Activated CD4-positive, alpha-beta memory T cell treated with anti-CD3 and anti-CD28 coated beads, Interleukin-2, amount 10 ng/mL, durations not matched to agents 7 days and 5 days (primary cell): Measurements from ENCODE around the gene TTC28. TPM values are rescaled to one million over a fixed set of nuclear protein-coding genes. Genes with fewer than 3 reads are reported as not detected.

Source experiments
- CTCF ChIA-PET: fragments of 350-600 bp; sonication (Branson Sonifier 250); formaldehyde crosslinking; loops from one replicate; lab custom pipeline; 2021; ENCODE audit warnings: antibody characterized with exemption, inconsistent platforms; lab: Charles Lee
- POLR2A ChIA-PET: fragments of 350-600 bp; sonication (Branson Sonifier 250); formaldehyde crosslinking; loops from one replicate; lab custom pipeline; 2021; ENCODE audit warnings: antibody characterized with exemption; lab: Charles Lee
- DNase-seq: peaks from one replicate; pipeline ENCODE4 v3.0.0-alpha.2; 2020
- H3K27ac Mint-ChIP-seq: one replicate; pipeline ENCODE4 v1.8.0; 2021; ENCODE audit warnings: mild to moderate bottlenecking, mixed read lengths
- H3K27me3 Mint-ChIP-seq: one replicate; pipeline ENCODE4 v1.8.0; 2021; ENCODE audit warnings: mixed read lengths
- H3K36me3 Mint-ChIP-seq: one replicate; pipeline ENCODE4 v1.8.0; 2021; ENCODE audit warnings: low read depth, mixed read lengths
- H3K4me1 Mint-ChIP-seq: one replicate; pipeline ENCODE4 v1.8.0; 2021; ENCODE audit warnings: mixed read lengths
- H3K4me3 Mint-ChIP-seq: one replicate; pipeline ENCODE4 v1.8.0; 2021; ENCODE audit warnings: mild to moderate bottlenecking, mixed read lengths
- H3K9me3 Mint-ChIP-seq: one replicate; pipeline ENCODE4 v1.8.0; 2021; ENCODE audit warnings: mixed read lengths
- total RNA-seq, 2 experiments: library from RNA; stranded (reverse); gene quantifications; one replicate each; pipeline ENCODE4 v1.2.3, GENCODE V29; 2021

TTC28 gene
- total RNA-seq, 2 experiments from 2014 or later: 0.93 to 1.4 TPM

DNA sequence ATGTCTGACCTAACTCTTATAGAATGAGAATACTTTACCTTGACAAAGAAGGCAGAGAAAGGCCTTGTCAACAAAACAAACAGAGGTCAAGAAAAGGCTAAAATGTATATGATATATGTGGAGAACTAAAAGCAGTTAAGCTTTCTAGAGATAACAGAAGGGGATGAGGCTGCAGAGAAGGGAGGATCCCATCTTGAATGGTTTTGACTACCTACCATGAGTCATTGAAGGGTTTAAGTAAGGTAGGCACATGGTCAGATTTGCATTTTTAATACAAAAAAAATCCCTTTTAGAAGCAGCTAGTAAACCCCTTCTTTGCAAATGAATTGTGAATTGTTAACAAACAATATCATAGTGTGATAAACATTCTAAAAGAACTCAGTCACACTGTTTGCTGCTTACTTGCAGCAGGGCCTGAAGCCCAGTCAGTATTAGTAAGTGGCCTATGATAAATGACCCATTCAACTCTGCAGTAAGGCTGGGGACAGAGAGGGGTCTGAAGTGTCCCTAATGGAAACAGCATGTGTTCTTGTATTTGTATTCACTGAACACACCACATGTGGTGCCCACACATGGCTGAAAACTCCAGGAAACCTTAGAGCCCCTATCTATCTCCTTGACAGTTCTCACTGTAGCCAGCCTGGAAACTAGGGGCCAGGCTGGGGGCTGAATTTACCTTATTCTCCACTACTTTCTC lies 431.8 kb downstream of the TTC28 start:
- CTCF ChIA-PET: no interaction called here
- POLR2A ChIA-PET: no interaction called here
- DNase-seq: no peak
- Mint-ChIP-seq H3K36me3 (no peaks in the 10 kb centered on the region), H3K27ac (no peak overlapping the region), H3K4me3 (no peak overlapping the region), H3K4me1 (no peaks in the 10 kb centered on the region), H3K9me3 (no peaks in the 10 kb centered on the region), H3K27me3 (peaks cover 12% of the 10 kb centered on the region)

DNA sequence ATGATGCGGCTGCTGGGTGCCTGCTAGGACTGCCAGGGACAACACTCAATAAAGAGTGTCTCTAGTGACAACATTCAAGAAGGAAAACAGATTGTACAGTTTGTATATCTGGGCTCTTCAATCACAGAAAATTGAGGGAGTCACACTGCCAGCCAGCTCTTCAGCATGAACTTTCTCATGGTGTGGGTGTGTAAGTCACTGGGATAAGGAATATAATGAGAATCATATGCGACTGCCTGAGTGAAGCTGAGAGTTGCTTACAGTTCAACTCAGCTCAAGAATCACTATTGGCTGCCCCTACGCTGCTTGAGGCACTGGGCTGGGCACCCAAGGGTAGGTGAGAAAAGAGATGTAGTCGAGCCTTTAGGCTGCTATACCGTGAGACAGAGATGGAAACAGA lies 432.5 kb downstream of the TTC28 start:
- ChIA-PET CTCF (no interaction called here), POLR2A (interaction anchor here (0.7 kb wide), 1 partner anchor 25 kb away, joined by 3 read pairs; no protein-coding TSS in a partner anchor)
- Mint-ChIP-seq H3K9me3 (no peaks in the 10 kb centered on the region), H3K4me1 (no peaks in the 10 kb centered on the region), H3K27me3 (peaks cover 12% of the 10 kb centered on the region), H3K36me3 (no peaks in the 10 kb centered on the region), H3K4me3 (no peak overlapping the region), H3K27ac (no peak overlapping the region)
- no peak for DNase-seq

DNA sequence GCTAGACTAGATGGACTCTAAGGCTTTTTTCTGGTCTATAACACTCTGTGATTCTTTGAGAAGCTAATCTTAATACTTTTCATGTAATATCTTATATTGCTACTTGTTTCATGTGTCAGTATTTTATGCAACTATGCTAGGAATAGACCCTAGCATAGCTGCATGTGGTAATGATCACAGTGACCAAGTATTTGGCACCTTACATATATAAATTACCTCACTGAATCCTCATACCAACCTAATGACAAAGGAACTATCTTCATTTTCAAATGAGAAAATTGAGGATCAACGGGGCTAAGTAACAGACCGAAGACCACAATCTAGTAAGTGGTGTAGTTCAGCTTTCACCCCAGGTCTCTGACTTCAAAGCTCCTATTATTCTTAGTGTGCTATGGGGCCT lies 433.2 kb downstream of the TTC28 start:
- no peak for DNase-seq
- Mint-ChIP-seq H3K27ac (no peak overlapping the region), H3K4me3 (no peak overlapping the region), H3K36me3 (no peaks in the 10 kb centered on the region), H3K27me3 (peaks cover 12% of the 10 kb centered on the region), H3K9me3 (no peaks in the 10 kb centered on the region), H3K4me1 (no peaks in the 10 kb centered on the region)
- POLR2A ChIA-PET: no interaction called here
- CTCF ChIA-PET: no interaction called here

DNA sequence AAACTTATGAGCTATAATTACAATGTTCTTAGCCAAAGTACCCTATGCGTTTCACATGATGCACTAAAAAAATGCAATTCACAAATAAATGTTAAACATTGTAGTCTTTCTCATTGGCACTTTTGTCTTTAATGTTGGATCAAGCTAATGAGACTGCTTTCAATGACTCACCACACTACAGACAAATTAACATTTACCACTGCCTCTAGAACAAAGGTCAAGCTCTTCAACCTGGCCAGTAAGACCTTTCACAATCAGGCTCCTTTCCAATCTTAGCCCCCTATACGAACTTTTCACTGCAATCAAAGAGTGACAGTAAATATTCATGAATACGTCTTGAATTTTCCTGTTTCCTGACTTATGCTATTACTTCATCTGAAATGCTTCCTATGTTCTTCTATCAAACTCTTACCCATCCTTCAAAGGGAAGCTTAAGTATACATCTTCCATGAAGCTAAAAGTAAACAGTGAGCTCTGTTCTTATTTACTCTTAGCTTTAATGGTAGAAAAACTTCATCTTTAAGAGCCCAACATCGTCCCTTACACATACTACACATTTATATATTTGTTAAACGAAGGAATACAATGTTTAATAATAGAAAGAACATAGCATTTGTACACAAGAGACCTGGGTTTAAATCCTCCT lies 433.9 kb downstream of the TTC28 start:
- H3K4me1 Mint-ChIP-seq: no peaks in the 10 kb centered on the region
- no peak for DNase-seq
- H3K27ac Mint-ChIP-seq: no peak overlapping the region
- H3K9me3 Mint-ChIP-seq: no peaks in the 10 kb centered on the region
- POLR2A ChIA-PET: no interaction called here
- H3K4me3 Mint-ChIP-seq: no peak overlapping the region
- CTCF ChIA-PET: no interaction called here
- H3K36me3 Mint-ChIP-seq: no peaks in the 10 kb centered on the region
- H3K27me3 Mint-ChIP-seq: peaks cover 11% of the 10 kb centered on the region

DNA sequence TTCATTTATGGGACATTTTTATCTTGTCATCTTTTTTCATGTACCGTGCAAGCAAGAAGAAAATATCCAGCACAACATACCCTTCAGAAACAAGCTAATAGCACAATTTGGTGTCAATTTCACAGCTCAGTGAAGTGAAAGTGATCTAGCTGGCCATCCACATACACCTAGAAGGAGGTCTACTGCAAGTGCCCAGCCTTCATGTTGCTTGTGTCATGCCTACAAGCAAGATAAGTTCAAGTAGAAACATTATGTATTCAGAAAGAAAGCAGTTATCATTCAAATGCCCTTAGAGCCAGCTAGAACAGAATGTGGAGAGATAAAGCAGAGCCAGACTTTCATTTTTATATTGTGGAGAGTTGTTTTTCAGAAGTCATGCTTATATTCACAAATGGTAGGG lies 434.9 kb downstream of the TTC28 start:
- ChIA-PET CTCF (no interaction called here), POLR2A (no interaction called here)
- DNase-seq: no peak
- H3K4me3 Mint-ChIP-seq: no peak overlapping the region
- H3K9me3 Mint-ChIP-seq: no peaks in the 10 kb centered on the region
- H3K27me3 Mint-ChIP-seq: peaks cover 13% of the 10 kb centered on the region
- H3K27ac Mint-ChIP-seq: no peak overlapping the region
- H3K36me3 Mint-ChIP-seq: no peaks in the 10 kb centered on the region
- H3K4me1 Mint-ChIP-seq: no peaks in the 10 kb centered on the region

DNA sequence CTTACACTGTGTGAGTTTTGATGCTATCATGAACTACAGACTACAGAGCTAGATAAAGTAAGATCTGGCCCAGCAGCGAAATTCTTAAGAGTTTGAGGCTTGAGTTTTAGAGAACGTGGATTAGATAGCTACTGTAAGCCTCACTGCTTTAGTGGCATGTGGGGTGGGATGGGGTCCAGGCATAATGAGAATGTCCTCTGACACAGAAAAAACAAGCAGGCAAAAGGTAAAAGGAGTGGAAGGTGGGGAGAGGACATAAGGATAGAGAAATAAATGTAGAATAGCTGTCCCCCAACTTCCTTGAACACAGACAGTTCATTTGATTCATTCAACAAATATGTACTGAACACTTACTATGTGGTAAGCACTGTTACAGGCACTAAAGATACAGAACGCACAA lies 436.1 kb downstream of the TTC28 start:
- CTCF ChIA-PET: no interaction called here
- POLR2A ChIA-PET: no interaction called here
- H3K9me3 Mint-ChIP-seq: no peaks in the 10 kb centered on the region
- H3K4me1 Mint-ChIP-seq: no peaks in the 10 kb centered on the region
- DNase-seq: no peak
- no peak overlapping the region for H3K4me3 Mint-ChIP-seq
- no peak overlapping the region for H3K27ac Mint-ChIP-seq
- no peaks in the 10 kb centered on the region for H3K36me3 Mint-ChIP-seq
- H3K27me3 Mint-ChIP-seq: peaks cover 23% of the 10 kb centered on the region

DNA sequence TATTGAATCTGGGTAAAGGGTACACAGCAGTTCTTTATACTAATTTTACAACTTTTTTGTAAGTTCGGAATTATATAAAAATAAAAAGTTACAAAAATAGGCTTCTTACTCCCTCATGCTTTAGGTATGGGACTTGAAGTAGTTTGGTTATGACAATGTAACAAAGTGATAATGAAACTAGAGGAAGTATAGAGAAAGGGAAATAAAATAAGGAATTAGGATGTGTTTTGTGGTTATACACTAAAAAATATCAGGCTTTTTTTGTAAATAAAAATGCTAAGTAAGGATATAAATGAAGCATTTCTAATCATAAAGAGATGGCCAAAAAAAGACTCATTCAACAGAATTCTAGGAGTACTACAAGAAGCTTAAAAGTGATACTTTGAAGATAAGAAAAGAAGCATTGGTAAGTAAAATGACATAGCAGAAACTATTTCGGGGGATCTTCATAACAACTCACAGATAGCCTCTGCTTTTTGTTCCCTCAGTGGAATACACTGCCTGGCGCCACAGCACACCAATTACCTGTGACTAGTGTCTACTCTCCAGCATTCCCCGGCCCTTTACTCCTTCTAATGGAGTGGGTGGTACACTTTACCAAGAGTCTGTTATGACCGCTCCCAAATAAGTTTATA lies 437.9 kb downstream of the TTC28 start:
- peaks cover 29% of the 10 kb centered on the region for H3K27me3 Mint-ChIP-seq
- H3K9me3 Mint-ChIP-seq: no peaks in the 10 kb centered on the region
- H3K4me3 Mint-ChIP-seq: no peak overlapping the region
- H3K27ac Mint-ChIP-seq: no peak overlapping the region
- ChIA-PET CTCF (no interaction called here), POLR2A (no interaction called here)
- no peak for DNase-seq
- no peaks in the 10 kb centered on the region for H3K36me3 Mint-ChIP-seq
- H3K4me1 Mint-ChIP-seq: no peaks in the 10 kb centered on the region

DNA sequence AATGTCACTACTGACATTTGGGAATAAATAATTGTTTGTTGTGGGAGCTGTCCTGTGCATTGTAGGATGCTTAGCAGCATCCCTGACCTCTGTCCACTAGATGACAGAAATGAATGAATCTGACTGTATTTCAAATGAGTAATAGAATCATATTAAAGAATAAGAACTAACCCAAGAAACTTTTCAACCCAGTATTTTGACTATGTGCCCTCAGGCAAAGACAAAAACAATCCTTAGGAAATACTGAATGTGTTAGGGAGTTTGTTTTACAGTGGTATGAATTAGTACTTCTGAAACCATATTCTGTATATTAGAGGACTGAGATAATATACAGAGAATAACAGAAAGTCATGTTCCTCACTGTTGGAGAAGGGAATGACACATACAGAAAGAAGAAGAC lies 439.7 kb downstream of the TTC28 start:
- ChIA-PET CTCF (no interaction called here), POLR2A (no interaction called here)
- Mint-ChIP-seq H3K27me3 (peaks cover 30% of the 10 kb centered on the region), H3K36me3 (no peaks in the 10 kb centered on the region), H3K9me3 (no peaks in the 10 kb centered on the region), H3K27ac (no peak overlapping the region), H3K4me3 (no peak overlapping the region), H3K4me1 (no peaks in the 10 kb centered on the region)
- no peak for DNase-seq

DNA sequence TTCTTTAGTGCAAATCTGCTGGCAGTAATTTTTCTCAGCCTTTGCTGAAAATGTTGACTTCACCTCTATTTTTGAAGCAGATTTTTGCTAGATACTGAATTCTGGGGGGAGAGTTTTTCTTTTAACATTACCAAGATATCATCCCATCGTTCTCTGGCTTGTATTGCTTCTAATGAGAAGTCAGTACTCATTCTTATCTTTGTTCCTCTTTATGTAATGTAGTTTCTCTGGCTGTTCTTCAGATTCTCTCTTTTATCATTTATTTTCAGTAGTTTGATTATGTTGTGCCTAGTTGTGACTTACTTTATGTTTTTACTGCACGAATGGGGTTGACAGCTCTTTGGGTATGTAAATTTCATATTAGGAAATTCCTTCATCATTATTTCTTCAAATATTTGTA lies 441.9 kb downstream of the TTC28 start:
- Mint-ChIP-seq H3K36me3 (no peaks in the 10 kb centered on the region), H3K9me3 (no peaks in the 10 kb centered on the region), H3K27me3 (peaks cover 24% of the 10 kb centered on the region), H3K4me1 (no peaks in the 10 kb centered on the region), H3K27ac (no peak overlapping the region), H3K4me3 (no peak overlapping the region)
- DNase-seq: no peak
- ChIA-PET POLR2A (no interaction called here), CTCF (no interaction called here)

DNA sequence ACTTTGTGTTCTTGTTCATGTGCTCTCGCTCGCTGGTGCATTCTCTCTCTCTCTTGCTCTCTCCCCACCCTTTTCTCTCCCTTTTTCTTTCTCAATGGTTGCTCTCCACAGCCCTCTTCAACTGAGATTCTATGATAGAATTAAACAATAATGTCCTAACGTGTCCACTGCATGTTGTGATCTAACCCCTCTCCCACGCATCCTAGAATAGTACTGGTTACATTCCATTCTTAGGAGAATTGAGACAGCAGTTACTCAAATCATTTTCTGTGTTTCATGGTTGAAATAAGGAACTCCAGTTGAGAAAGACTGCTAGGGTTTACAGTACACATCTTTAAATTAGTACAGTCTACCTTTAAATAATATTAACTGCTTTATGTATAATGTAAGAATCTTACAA lies 442.5 kb downstream of the TTC28 start:
- H3K27me3 Mint-ChIP-seq: peaks cover 24% of the 10 kb centered on the region

DNA sequence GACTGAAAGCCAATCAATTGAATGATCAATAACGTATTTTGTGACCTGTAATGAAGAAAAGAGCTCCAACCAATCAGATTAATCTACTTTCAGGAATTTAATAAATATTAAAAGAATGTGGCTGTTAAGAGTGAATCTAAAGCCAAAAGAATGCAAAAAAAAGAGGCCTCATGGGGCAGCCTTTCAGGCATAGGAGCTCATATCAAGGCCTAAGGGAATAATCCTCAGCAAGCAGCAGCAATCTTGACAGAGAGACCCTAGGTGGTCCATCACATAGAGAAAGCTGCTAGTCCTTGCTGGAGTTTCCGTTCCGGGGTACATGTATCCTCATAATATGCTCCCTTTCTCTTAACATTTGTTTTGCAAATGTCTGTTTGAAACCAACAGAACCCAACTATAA lies 447.4 kb downstream of the TTC28 start:
- H3K27me3 Mint-ChIP-seq: peaks cover 12% of the 10 kb centered on the region
- no peaks in the 10 kb centered on the region for H3K36me3 Mint-ChIP-seq
- no peak for DNase-seq
- no peak overlapping the region for H3K4me3 Mint-ChIP-seq
- POLR2A ChIA-PET: no interaction called here
- no peaks in the 10 kb centered on the region for H3K4me1 Mint-ChIP-seq
- no peak overlapping the region for H3K27ac Mint-ChIP-seq
- no peaks in the 10 kb centered on the region for H3K9me3 Mint-ChIP-seq
- CTCF ChIA-PET: no interaction called here

More for the DNA sequence above, 442.5 kb downstream of the TTC28 start:
- ChIA-PET CTCF (no interaction called here), POLR2A (no interaction called here)
- H3K36me3 Mint-ChIP-seq: no peaks in the 10 kb centered on the region
- no peaks in the 10 kb centered on the region for H3K4me1 Mint-ChIP-seq
- no peaks in the 10 kb centered on the region for H3K9me3 Mint-ChIP-seq
- DNase-seq: no peak
- no peak overlapping the region for H3K4me3 Mint-ChIP-seq
- H3K27ac Mint-ChIP-seq: no peak overlapping the region

DNA sequence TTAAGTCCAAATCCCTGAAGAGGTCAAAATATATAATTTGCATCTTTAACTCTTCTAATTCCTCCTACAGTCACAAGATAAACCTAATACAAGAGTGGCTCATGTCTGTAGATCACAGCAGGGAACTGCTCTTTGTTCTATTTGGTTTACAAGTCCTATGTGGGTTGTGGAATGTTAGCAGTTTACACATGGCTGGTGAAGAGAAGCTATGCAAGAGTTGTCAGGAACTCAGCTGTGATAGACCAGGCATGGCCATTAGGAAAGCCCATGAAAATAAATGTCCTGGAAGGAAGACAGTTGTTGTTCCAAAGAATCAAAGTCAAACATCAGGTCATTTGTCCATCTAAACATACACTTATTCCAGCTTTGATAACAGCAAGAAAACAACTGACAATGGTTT lies 448.2 kb downstream of the TTC28 start:
- Mint-ChIP-seq H3K4me3 (no peak overlapping the region), H3K9me3 (no peaks in the 10 kb centered on the region), H3K4me1 (no peaks in the 10 kb centered on the region), H3K36me3 (no peaks in the 10 kb centered on the region), H3K27ac (no peak overlapping the region), H3K27me3 (peaks cover 10% of the 10 kb centered on the region)
- ChIA-PET POLR2A (no interaction called here), CTCF (no interaction called here)
- DNase-seq: no peak

DNA sequence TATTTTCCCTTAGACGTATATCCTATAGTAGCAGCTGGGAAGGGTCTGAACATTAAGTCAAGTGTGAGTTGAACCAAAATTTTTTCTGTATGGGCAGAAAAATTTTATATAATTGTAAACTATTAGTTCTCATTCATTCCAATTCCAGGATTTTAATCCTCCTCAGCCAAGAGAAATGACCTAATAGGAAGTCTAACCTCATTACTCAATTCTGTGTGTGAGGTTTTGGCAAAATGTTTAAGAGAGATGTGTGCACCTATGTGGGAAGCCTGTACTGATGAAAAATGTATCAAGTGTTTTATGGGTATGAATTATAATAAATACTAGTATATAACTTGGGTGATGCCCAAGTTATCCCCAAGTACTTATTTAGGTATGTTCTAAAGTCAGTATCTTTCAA lies 449.0 kb downstream of the TTC28 start:
- H3K9me3 Mint-ChIP-seq: no peaks in the 10 kb centered on the region
- no peak for DNase-seq
- ChIA-PET POLR2A (no interaction called here), CTCF (no interaction called here)
- H3K4me1 Mint-ChIP-seq: no peaks in the 10 kb centered on the region
- peaks cover 6% of the 10 kb centered on the region for H3K27me3 Mint-ChIP-seq
- H3K27ac Mint-ChIP-seq: no peak overlapping the region
- no peaks in the 10 kb centered on the region for H3K36me3 Mint-ChIP-seq
- no peak overlapping the region for H3K4me3 Mint-ChIP-seq
